ENCODE measurements around the gene MRPL49.
"Not testable (repeated sequence)": the region's sequence is repeated elsewhere in the genome, so short reads cannot be mapped to it uniquely, and the experiment has no call there.

Gene MRPL49

GRCh38 chr11:65172600-65172999, 50.5 kb downstream of the MRPL49 start:
- DNase-seq = no peak

GRCh38 chr11:65174571-65175010, 52.5 kb downstream of the MRPL49 start:
- not testable (repeated sequence) for DNase-seq
